ENCODE measurements around the gene AHRR.
"Not testable (repeated sequence)": the region's sequence is repeated elsewhere in the genome, so short reads cannot be mapped to it uniquely, and the experiment has no call there.

AHRR gene

GRCh38 chr5:378976-379742, 57.6 kb downstream of the AHRR start:
- TF ChIP-seq CTCF (IDR thresholded peaks at IDR 0.05; ENCODE audit: borderline replicate concordance, insufficient read depth, low read depth, low read length) = no peak

DNA sequence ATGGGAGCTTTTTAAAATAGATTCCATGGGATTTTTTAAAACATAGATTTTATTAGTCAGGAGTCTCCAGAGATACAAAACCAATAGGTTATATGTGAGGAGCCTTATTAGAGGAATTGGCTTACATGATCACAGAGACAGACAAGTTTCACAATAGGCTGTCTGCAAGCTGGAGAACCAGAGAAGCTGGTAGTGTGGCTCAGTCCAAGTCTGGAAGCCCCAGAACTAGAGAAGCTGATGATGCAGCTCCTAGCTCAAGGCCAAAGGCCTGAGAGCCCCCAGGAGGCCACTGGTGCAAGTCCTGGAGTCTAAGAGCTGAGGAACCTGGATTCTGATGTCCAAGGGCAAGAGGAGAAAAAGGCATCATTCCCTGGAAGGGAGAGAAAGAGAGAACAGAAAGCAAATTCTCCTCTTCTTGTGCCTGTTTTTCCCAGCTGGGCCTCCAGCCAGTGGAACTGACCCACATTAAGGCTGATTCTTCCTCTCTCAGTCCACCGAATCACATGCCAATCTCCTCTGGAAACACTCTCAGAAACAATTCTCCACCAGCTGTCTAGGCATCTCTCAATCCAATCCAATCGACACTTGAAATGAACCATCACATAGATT, 59.3 kb downstream of the AHRR start:
- no peak overlapping the region for H3K4me3 ChIP-seq (ENCODE audit: low read depth, low read length)
- TF ChIP-seq CTCF (IDR thresholded peaks at IDR 0.05; ENCODE audit: borderline replicate concordance, insufficient read depth, low read depth, low read length) = no peak

More at GRCh38 chr5:378976-379742, 57.6 kb downstream of the AHRR start:
- H3K4me3 ChIP-seq (ENCODE audit: low read depth, low read length) = no peak overlapping the region

GRCh38 chr5:383066-383465, 61.6 kb downstream of the AHRR start:
- no peak overlapping the region for H3K4me3 ChIP-seq (ENCODE audit: low read depth, low read length)
- TF ChIP-seq CTCF (IDR thresholded peaks at IDR 0.05; ENCODE audit: borderline replicate concordance, insufficient read depth, low read depth, low read length) = no peak

- H3K4me3 ChIP-seq (ENCODE audit: low read depth, low read length) = no peak overlapping the region
- no peak for TF ChIP-seq CTCF (IDR thresholded peaks at IDR 0.05; ENCODE audit: borderline replicate concordance, insufficient read depth, low read depth, low read length)
These were observed 62.1 kb downstream of the AHRR start for GRCh38 chr5:383621-384020.

DNA sequence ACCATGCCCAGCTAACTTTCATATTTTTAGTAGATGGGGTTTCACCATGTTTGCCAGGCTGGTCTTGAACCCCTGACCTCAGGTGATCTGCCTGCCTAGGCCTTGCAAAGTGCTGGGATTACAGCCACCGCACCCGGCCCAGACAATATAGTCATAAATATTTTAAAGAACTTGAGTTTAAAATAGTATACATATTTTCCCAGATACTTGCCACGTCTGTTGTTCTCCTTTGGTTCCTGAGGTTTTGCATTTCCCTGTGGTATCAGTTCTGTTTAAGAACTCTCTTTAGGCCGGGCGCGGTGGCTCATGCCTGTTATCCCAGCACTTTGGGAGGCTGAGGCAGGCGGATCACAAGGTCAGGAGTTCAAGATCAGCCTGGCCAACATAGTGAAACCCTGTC, 63.1 kb downstream of the AHRR start:
- H3K4me3 ChIP-seq (ENCODE audit: low read depth, low read length) = not testable (repeated sequence)

GRCh38 chr5:385321-385720, 63.8 kb downstream of the AHRR start:
- H3K4me3 ChIP-seq (ENCODE audit: low read depth, low read length) = no peak overlapping the region
- TF ChIP-seq CTCF (IDR thresholded peaks at IDR 0.05; ENCODE audit: borderline replicate concordance, insufficient read depth, low read depth, low read length) = no peak

GRCh38 chr5:386432-387341, 65.2 kb downstream of the AHRR start:
- H3K4me3 ChIP-seq (ENCODE audit: low read depth, low read length) = no peak overlapping the region
- TF ChIP-seq CTCF (IDR thresholded peaks at IDR 0.05; ENCODE audit: borderline replicate concordance, insufficient read depth, low read depth, low read length) = no peak
